GM12878 (cell line): Measurements from ENCODE around the gene FAM222A. TPM values are rescaled to one million over a fixed set of nuclear protein-coding genes. Genes with fewer than 3 reads are reported as not detected.
A peak's percentile ranks its signal among the peaks of the same experiment; 100 is the strongest.

Experiments used
- ATAC-seq: fragments of 200-7000 bp; cut with Tn5 transposase; 3 replicates; pipeline ENCODE4 v1.9.1; 2020; ENCODE audit warnings: mild to moderate bottlenecking, moderate library complexity
- BruUV-seq: library from RNA; stranded (reverse); fragments of 400-500 nt; replicated peaks from 2 replicates; lab custom pipeline; 2021; lab: Mats Ljungman, UMichigan
- CTCF ChIA-PET: fragments of 300-600 bp; sonication (Branson Sonifier 250); formaldehyde crosslinking; extraction: SDS; loops from one replicate; lab custom pipeline; 2021; ENCODE audit warnings: inconsistent platforms; lab: Yijun Ruan, JAX
- POLR2A ChIA-PET: fragments of 350-600 bp; formaldehyde crosslinking; extraction: SDS; loops from one replicate; lab custom pipeline; 2021; ENCODE audit warnings: inconsistent platforms; lab: Charles Lee
- RAD21 ChIA-PET: fragments of 300-600 bp; sonication (Branson Sonifier 250); formaldehyde crosslinking; loops from one replicate; lab custom pipeline; 2023; ENCODE audit warnings: antibody characterized with exemption; ENCODE audit not compliant: unreplicated experiment; lab: Charles Lee
- SMC1A ChIA-PET: fragments of 300-600 bp; sonication (Branson Sonifier 250); formaldehyde crosslinking; loops from one replicate; lab custom pipeline; 2023; ENCODE audit not compliant: unreplicated experiment, uncharacterized antibody; lab: Charles Lee
- DNase-seq: peaks from one replicate; pipeline ENCODE4 v3.0.0-alpha.2; 2011; ENCODE audit warnings: low read depth, low spot score
- FAIRE-seq: peaks from 3 replicates; lab custom pipeline; 2011; peaks lifted over from hg19 to GRCh38; lab: Jason Lieb, UNC
- H2AFZ ChIP-seq: 2 replicates; pipeline ENCODE4 v1.6.0; 2011; ENCODE audit warnings: low read depth, low read length, control low read depth; ENCODE audit not compliant: control insufficient read depth
- H3K27ac ChIP-seq: 2 replicates; pipeline ENCODE4 v1.5.1; 2011; ENCODE audit warnings: control low read depth; ENCODE audit not compliant: control insufficient read depth, insufficient read depth
- H3K27me3 ChIP-seq, 2 experiments: replicated peaks in 1 of 2; 2 replicates each; pipeline versions ENCODE4 v1.6.0 to v1.6.1; 2011; ENCODE audit warnings: low read length in 1 of 2; ENCODE audit not compliant: control insufficient read depth in 2 of 2, insufficient read depth in 2 of 2
- H3K36me3 ChIP-seq, 2 experiments: 2 replicates each; pipeline ENCODE4 v1.5.1; 2011; ENCODE audit warnings: low read length in 1 of 2; ENCODE audit not compliant: control insufficient read depth in 2 of 2, insufficient read depth in 2 of 2
- H3K4me1 ChIP-seq: 2 replicates; pipeline ENCODE4 v1.6.1; 2011; ENCODE audit warnings: mild to moderate bottlenecking, low read length, moderate library complexity, mixed read lengths; ENCODE audit not compliant: control insufficient read depth, insufficient read depth
- H3K4me2 ChIP-seq: 2 replicates; pipeline ENCODE4 v1.6.0; 2011; ENCODE audit warnings: control low read depth; ENCODE audit not compliant: control insufficient read depth, insufficient read depth
- H3K4me3 ChIP-seq: fragments of 200-600 bp; sonication (generic); 2 replicates; pipeline ENCODE4 v1.5.1; 2016
- H3K79me2 ChIP-seq: 2 replicates; pipeline ENCODE4 v1.6.0; 2011; ENCODE audit warnings: low read length; ENCODE audit not compliant: control insufficient read depth, insufficient read depth
- H3K9ac ChIP-seq: 2 replicates; pipeline ENCODE4 v1.8.0; 2011; ENCODE audit warnings: low read length, control low read depth, mixed read lengths; ENCODE audit not compliant: control insufficient read depth, insufficient read depth
- H3K9me3 ChIP-seq: replicated peaks from 3 replicates; pipeline ENCODE4 v1.5.1; 2011; ENCODE audit warnings: mild to moderate bottlenecking, low read length; ENCODE audit not compliant: control insufficient read depth, insufficient read depth
- H4K20me1 ChIP-seq: 2 replicates; pipeline ENCODE4 v1.6.0; 2011; ENCODE audit not compliant: control insufficient read depth, insufficient read depth
- ATF2 ChIP-seq: IDR thresholded peaks from 2 replicates; pipeline ENCODE4 v1.6.1; 2012; ENCODE audit warnings: low read length, inconsistent platforms
- CTCF ChIP-seq, 3 experiments: IDR thresholded peaks in 2 of 3; conservative IDR thresholded peaks in 1 of 3; 2 replicates each; pipeline ENCODE4 v1.5.1; 2011; ENCODE audit warnings: low read depth in 3 of 3, low read length in 3 of 3, mild to moderate bottlenecking in 3 of 3, control low read depth in 2 of 3, moderate library complexity in 2 of 3, inconsistent platforms in 1 of 3, mixed read lengths in 1 of 3; ENCODE audit not compliant: control insufficient read depth in 2 of 3, insufficient read depth in 1 of 3; ENCODE audit errors: extremely low read depth in 1 of 3
- RCOR1 ChIP-seq: conservative IDR thresholded peaks from 2 replicates; pipeline ENCODE4 v1.6.1; 2012; ENCODE audit warnings: low read depth, low read length, improper control_type of control experiment
- WGBS: methylation state at CpG from one replicate; pipeline ENCODE4 v1.1.6; 2016; ENCODE audit warnings: low lambda C conversion rate; ENCODE audit not compliant: insufficient replicate concordance, insufficient coverage; ENCODE audit errors: missing lambda C conversion rate; 5-methylcytosine and 5-hydroxymethylcytosine counted together
- in situ Hi-C: fragments of 300-500 bp; cut with MboI; formaldehyde crosslinking; loops from 9 replicates; pipeline ENCODE4 v1.14.3; 2018; ENCODE audit warnings: mixed read lengths
- intact Hi-C: fragments of 100-400 bp; cut with micrococcal nuclease; formaldehyde crosslinking; loops from one replicate; pipeline ENCODE4 v1.14.2; 2022; ENCODE audit not compliant: unreplicated experiment
- polyA plus RNA-seq, 11 experiments: library from polyadenylated mRNA; depleted of rRNA in 4 of 11; unstranded in 6 of 11; stranded (reverse) in 5 of 11; fragments of >200 nt; fragmentation: Nextera tagmentation in 4 of 11; fragmentation: Illumina TruSeq in 1 of 11; extraction: Ambion mirVana in 4 of 11; extraction: Trizol in 1 of 11; gene quantifications; 1 replicate in 1 of 11; 2 replicates in 10 of 11; pipeline versions ENCODE4 v1.2.1 to v1.2.3, GENCODE V29; 2011 to 2016; ENCODE audit warnings: inconsistent platforms in 2 of 11, missing spikeins in 2 of 11, low read depth in 1 of 11
- total RNA-seq, 4 experiments: library from RNA; depleted of rRNA in 3 of 4; stranded (reverse); fragments of >200 nt in 3 of 4; fragmentation: Illumina TruSeq in 1 of 4; extraction: Trizol in 1 of 4; gene quantifications; 2 replicates each; pipeline versions ENCODE4 v1.2.1 to v1.2.3, GENCODE V29; 2013 to 2021

FAM222A gene
- total and polyA plus RNA-seq, 10 of the 15 experiments (the other 5 are each of a cell fraction or from before 2014, with no cell fraction given), result 0.04 to 0.49 (median 0.14) TPM; not detected in 3

- 43% methylated on average over 17 of the region's 17 CpGs for WGBS
- intact Hi-C loops, result no loop called here
- H3K27me3 ChIP-seq, result no peaks in the 10 kb centered on the region
- H2AFZ ChIP-seq, result no peak overlapping the region
- no peak for TF ChIP-seq ATF2
- TF ChIP-seq RCOR1, result no peak
- 0 out of 6 replicates have a peak, but pooled peaks of 1 of the 3 experiments have one; percentile 2 for TF ChIP-seq CTCF (IDR thresholded peaks at IDR 0.05 in 2 of 3, conservative IDR thresholded peaks at IDR 0.05 in 1 of 3; ENCODE audit: control insufficient read depth in 2 of 3, extremely low read depth in 1 of 3, insufficient read depth in 1 of 3, low read depth in 3 of 3, low read length in 3 of 3)
- TF ChIP-seq, all 136 proteins: peak for 1
- CTCF ChIA-PET, result interaction anchor here (0.6 to 1.2 kb wide), 3 partner anchors 10 to 132 kb away, joined by 3 read pairs; no protein-coding TSS in a partner anchor
- RAD21 ChIA-PET, result interaction anchor here (1.1 kb wide), 2 partner anchors 175 to 344 kb away, joined by 3 to 6 read pairs; no protein-coding TSS in a partner anchor
- FAIRE-seq (no peak), ATAC-seq (no peak), DNase-seq (no peak)
- SMC1A ChIA-PET, result no interaction called here
- H3K4me3 ChIP-seq, result no peak overlapping the region
- no peaks in the 10 kb centered on the region for H4K20me1 ChIP-seq
- H3K4me2 ChIP-seq, result no peak overlapping the region
- H3K4me1 ChIP-seq, result no peaks in the 10 kb centered on the region
- H3K36me3 ChIP-seq, result no peaks in the 10 kb centered on the region
- no peaks in the 10 kb centered on the region for H3K79me2 ChIP-seq
- no TSS peak for BruUV-seq
- in situ Hi-C loops, result no loop called here
- no peak overlapping the region for H3K27ac ChIP-seq
- H3K9me3 ChIP-seq, result no peaks in the 10 kb centered on the region
- POLR2A ChIA-PET, result no interaction called here
- no peak overlapping the region for H3K9ac ChIP-seq
Observed at GRCh38 chr12:109771746-109772621, 58.4 kb downstream of the FAM222A start.
